ENCODE results near the gene NRG2. TPM values are rescaled to one million over a fixed set of nuclear protein-coding genes. Genes with fewer than 3 reads are reported as not detected.

The NRG2 gene
- polyA plus RNA-seq, 2 of the 4 experiments (the other 2 are of a cell fraction): 1.0 to 1.1 TPM

DNA sequence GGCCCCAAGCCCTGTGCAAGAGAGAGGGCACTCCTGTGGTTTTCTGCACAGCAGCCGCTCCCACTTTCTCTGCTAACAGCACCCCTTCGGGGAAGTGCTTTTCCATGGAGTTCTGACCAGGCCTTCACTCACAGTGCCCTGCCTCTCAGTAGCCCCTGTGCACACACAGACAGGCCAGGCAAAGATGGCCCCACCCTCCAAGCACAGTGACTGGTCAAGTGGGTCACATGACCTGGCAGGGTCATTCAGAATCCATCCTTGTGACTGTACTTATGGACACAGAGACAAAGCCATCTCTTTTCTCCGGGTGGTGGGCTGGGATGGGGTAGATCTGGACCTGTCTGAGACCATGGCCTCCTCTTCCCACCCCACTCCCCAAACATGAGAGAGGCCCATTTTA is 165.0 kb downstream of the NRG2 start:
- DNase-seq (ENCODE audit: low read depth in 1 of 2, low spot score in 1 of 2) (no peak), ATAC-seq (peak in 1 of 2 experiments; percentile 22; a peak in 1 of 6 replicates), FAIRE-seq (no peak)
- Histone ChIP-seq H3K4me2 (no peak overlapping the region), H3K4me1 (no peaks in the 10 kb centered on the region), H3K9me3 (peaks cover 3% of the 10 kb centered on the region; the same call in 1 of the 3 replicates), H3K4me3 (no peak overlapping the region), H3K27ac (no peak overlapping the region)
- TF ChIP-seq, protein P1, sequence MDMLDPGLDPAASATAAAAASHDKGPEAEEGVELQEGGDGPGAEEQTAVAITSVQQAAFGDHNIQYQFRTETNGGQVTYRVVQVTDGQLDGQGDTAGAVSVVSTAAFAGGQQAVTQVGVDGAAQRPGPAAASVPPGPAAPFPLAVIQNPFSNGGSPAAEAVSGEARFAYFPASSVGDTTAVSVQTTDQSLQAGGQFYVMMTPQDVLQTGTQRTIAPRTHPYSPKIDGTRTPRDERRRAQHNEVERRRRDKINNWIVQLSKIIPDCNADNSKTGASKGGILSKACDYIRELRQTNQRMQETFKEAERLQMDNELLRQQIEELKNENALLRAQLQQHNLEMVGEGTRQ (IDR thresholded peaks at IDR 0.05): 0 out of 2 replicates have a peak, but pooled peaks have one; percentile 27
- TF ChIP-seq ESRRA (IDR thresholded peaks at IDR 0.05; ENCODE audit: borderline replicate concordance, low read length) (no peak), HOXA7 (CRISPR knock-in tag; IDR thresholded peaks at IDR 0.05) (no peak)
- 76% methylated on average over 2 of the region's 3 CpGs for WGBS (ENCODE audit: missing lambda C conversion rate)
- ChIA-PET CTCF (interaction anchor here (1.3 to 2.3 kb wide), 2 partner anchors 12 to 195 kb away, joined by 3 to 6 read pairs; no protein-coding TSS in a partner anchor), POLR2A (no interaction called here)

GRCh38 chr5:139877129-139877597 is 165.9 kb downstream of the NRG2 start:
- no peak for FAIRE-seq
- H3K4me2 ChIP-seq: no peak overlapping the region

GRCh38 chr5:139875957-139876356 is 167.1 kb downstream of the NRG2 start:
- TF ChIP-seq HES2 (IDR thresholded peaks at IDR 0.05) (no peak), ZFP36 (IDR thresholded peaks at IDR 0.05; ENCODE audit: borderline replicate concordance, partially characterized antibody) (no peak), ZC3H11A (IDR thresholded peaks at IDR 0.05) (no peak), HDAC2 (IDR thresholded peaks at IDR 0.05) (no peak), JUNB (IDR thresholded peaks at IDR 0.05) (no peak), BHLHE40 (IDR thresholded peaks at IDR 0.05; ENCODE audit: low read depth, low read length) (no peak), MAFK (IDR thresholded peaks at IDR 0.05; ENCODE audit: partially characterized antibody) (no peak), POLR2A (IDR thresholded peaks at IDR 0.05; ENCODE audit: low read length) (no peak), EP300 (IDR thresholded peaks at IDR 0.05) (no peak), PHF8 (IDR thresholded peaks at IDR 0.05; ENCODE audit: borderline replicate concordance, low read depth) (no peak), JUN (IDR thresholded peaks at IDR 0.05) (no peak), CBX8 (IDR thresholded peaks at IDR 0.05) (no peak), HOXB13 (CRISPR knock-in tag; IDR thresholded peaks at IDR 0.05; ENCODE audit: low read depth) (no peak)
- TF ChIP-seq, protein P2, sequence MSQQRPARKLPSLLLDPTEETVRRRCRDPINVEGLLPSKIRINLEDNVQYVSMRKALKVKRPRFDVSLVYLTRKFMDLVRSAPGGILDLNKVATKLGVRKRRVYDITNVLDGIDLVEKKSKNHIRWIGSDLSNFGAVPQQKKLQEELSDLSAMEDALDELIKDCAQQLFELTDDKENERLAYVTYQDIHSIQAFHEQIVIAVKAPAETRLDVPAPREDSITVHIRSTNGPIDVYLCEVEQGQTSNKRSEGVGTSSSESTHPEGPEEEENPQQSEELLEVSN (IDR thresholded peaks at IDR 0.05; ENCODE audit: borderline replicate concordance, low read depth): no peak
- TF ChIP-seq, protein P3, sequence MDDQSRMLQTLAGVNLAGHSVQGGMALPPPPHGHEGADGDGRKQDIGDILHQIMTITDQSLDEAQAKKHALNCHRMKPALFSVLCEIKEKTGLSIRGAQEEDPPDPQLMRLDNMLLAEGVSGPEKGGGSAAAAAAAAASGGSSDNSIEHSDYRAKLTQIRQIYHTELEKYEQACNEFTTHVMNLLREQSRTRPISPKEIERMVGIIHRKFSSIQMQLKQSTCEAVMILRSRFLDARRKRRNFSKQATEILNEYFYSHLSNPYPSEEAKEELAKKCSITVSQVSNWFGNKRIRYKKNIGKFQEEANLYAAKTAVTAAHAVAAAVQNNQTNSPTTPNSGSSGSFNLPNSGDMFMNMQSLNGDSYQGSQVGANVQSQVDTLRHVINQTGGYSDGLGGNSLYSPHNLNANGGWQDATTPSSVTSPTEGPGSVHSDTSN (IDR thresholded peaks at IDR 0.05): no peak
- TF ChIP-seq, protein P4, sequence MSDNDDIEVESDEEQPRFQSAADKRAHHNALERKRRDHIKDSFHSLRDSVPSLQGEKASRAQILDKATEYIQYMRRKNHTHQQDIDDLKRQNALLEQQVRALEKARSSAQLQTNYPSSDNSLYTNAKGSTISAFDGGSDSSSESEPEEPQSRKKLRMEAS (IDR thresholded peaks at IDR 0.05): no peak
- Histone ChIP-seq H3K4me3 (no peak overlapping the region), H3K4me1 (no peaks in the 10 kb centered on the region), H3K9me3 (peaks cover 3% of the 10 kb centered on the region; the same call in 1 of the 3 replicates), H3K27ac (no peak overlapping the region), H3K4me2 (no peak overlapping the region)
- DNase-seq (ENCODE audit: low read depth in 1 of 2, low spot score in 1 of 2): no peak
- CTCF ChIA-PET: interaction anchor here (0.8 to 1.9 kb wide), 3 partner anchors 13 to 93 kb away, joined by 3 to 7 read pairs (median 4); no protein-coding TSS in a partner anchor
- WGBS (ENCODE audit: missing lambda C conversion rate): 76% methylated on average over 2 of the region's 2 CpGs
- ATAC-seq: no peak
- POLR2A ChIA-PET: no interaction called here
- no peak for FAIRE-seq

More at GRCh38 chr5:139877129-139877597, 165.9 kb downstream of the NRG2 start:
- H3K4me1 ChIP-seq: no peaks in the 10 kb centered on the region
- TF ChIP-seq, protein P5, sequence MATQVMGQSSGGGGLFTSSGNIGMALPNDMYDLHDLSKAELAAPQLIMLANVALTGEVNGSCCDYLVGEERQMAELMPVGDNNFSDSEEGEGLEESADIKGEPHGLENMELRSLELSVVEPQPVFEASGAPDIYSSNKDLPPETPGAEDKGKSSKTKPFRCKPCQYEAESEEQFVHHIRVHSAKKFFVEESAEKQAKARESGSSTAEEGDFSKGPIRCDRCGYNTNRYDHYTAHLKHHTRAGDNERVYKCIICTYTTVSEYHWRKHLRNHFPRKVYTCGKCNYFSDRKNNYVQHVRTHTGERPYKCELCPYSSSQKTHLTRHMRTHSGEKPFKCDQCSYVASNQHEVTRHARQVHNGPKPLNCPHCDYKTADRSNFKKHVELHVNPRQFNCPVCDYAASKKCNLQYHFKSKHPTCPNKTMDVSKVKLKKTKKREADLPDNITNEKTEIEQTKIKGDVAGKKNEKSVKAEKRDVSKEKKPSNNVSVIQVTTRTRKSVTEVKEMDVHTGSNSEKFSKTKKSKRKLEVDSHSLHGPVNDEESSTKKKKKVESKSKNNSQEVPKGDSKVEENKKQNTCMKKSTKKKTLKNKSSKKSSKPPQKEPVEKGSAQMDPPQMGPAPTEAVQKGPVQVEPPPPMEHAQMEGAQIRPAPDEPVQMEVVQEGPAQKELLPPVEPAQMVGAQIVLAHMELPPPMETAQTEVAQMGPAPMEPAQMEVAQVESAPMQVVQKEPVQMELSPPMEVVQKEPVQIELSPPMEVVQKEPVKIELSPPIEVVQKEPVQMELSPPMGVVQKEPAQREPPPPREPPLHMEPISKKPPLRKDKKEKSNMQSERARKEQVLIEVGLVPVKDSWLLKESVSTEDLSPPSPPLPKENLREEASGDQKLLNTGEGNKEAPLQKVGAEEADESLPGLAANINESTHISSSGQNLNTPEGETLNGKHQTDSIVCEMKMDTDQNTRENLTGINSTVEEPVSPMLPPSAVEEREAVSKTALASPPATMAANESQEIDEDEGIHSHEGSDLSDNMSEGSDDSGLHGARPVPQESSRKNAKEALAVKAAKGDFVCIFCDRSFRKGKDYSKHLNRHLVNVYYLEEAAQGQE (IDR thresholded peaks at IDR 0.05): no peak
- TF ChIP-seq ESRRA (IDR thresholded peaks at IDR 0.05; ENCODE audit: borderline replicate concordance, low read length) (no peak), EHF (CRISPR knock-in tag; IDR thresholded peaks at IDR 0.05) (no peak), CEBPB (IDR thresholded peaks at IDR 0.05) (no peak)
- 74% methylated on average over 5 of the region's 6 CpGs for WGBS (ENCODE audit: missing lambda C conversion rate)
- ATAC-seq (no peak), DNase-seq (ENCODE audit: low read depth in 1 of 2, low spot score in 1 of 2) (no peak)
- no peak overlapping the region for H3K27ac ChIP-seq
- ChIA-PET POLR2A (no interaction called here), CTCF (interaction anchor here (0.8 to 2.3 kb wide), 5 partner anchors 11 to 196 kb away, joined by 3 to 7 read pairs (median 6); no protein-coding TSS in a partner anchor)
- no peak overlapping the region for H3K4me3 ChIP-seq
- H3K9me3 ChIP-seq: peaks cover 3% of the 10 kb centered on the region; the same call in 1 of the 3 replicates

All from A549 (cell line).